K562 (cell line): ENCODE measurements around the gene CD55. TPM values are rescaled to one million over a fixed set of nuclear protein-coding genes. Genes with fewer than 3 reads are reported as not detected.

Source experiments
- ARNT ChIP-seq, 2 experiments: fragments of 450-650 bp; IDR thresholded peaks; 2 replicates each; pipeline ENCODE4 v1.6.1; 2016; ENCODE audit warnings: mild to moderate bottlenecking in 1 of 2
- ATF1 ChIP-seq, 2 experiments: fragments of 450-650 bp in 1 of 2; IDR thresholded peaks; 2 replicates each; pipeline ENCODE4 v1.6.1; 2016; ENCODE audit warnings: missing compliant biosample characterization in 1 of 2, missing genetic modification characterization in 1 of 2
- BRD9 ChIP-seq: fragments of 450-650 bp; IDR thresholded peaks from 2 replicates; pipeline ENCODE4 v1.6.1; 2018; ENCODE audit warnings: low read depth; ENCODE audit not compliant: partially characterized antibody
- CHD2 ChIP-seq: IDR thresholded peaks from 2 replicates; pipeline ENCODE4 v1.6.1; 2011; ENCODE audit warnings: low read depth, low read length
- CTCFL ChIP-seq: IDR thresholded peaks from 2 replicates; pipeline ENCODE4 v1.6.1; 2011; ENCODE audit warnings: borderline replicate concordance, low read depth, mild to moderate bottlenecking, moderate library complexity, low read length; ENCODE audit not compliant: insufficient read depth, poor library complexity, severe bottlenecking
- E4F1 ChIP-seq: fragments of 250-450 bp; sonication (Bioruptor Pico); IDR thresholded peaks from 2 replicates; pipeline ENCODE4 v1.5.0; 2021; ENCODE audit warnings: mild to moderate bottlenecking, borderline replicate concordance
- MCM2 ChIP-seq: fragments of 450-650 bp; IDR thresholded peaks from 2 replicates; pipeline ENCODE4 v1.6.1; 2017; ENCODE audit warnings: low read depth, mild to moderate bottlenecking
- NEUROD1 ChIP-seq: fragments of 150-350 bp; IDR thresholded peaks from 2 replicates; pipeline ENCODE4 v1.6.1; 2014; ENCODE audit warnings: borderline replicate concordance, low read length, low read depth; ENCODE audit not compliant: partially characterized antibody
- PATZ1 ChIP-seq: fragments of 250-450 bp; sonication (Bioruptor Pico); IDR thresholded peaks from 2 replicates; pipeline ENCODE4 v1.5.0; 2020; ENCODE audit warnings: mild to moderate bottlenecking, borderline replicate concordance
- PCBP1 ChIP-seq: fragments of 200-400 bp; formaldehyde crosslinking; IDR thresholded peaks from 2 replicates; pipeline ENCODE4 v1.6.1; 2018; ENCODE audit warnings: mild to moderate bottlenecking, low read depth, low read length; ENCODE audit not compliant: poor library complexity, severe bottlenecking
- PHTF2 ChIP-seq: fragments of 250-450 bp; sonication (Bioruptor Pico); IDR thresholded peaks from 2 replicates; pipeline ENCODE4 v1.5.0; 2021; ENCODE audit warnings: mild to moderate bottlenecking
- SMAD4 ChIP-seq: fragments of 250-450 bp; sonication (Bioruptor Pico); conservative IDR thresholded peaks from 2 replicates; pipeline ENCODE4 v1.8.0; 2021; ENCODE audit warnings: inconsistent platforms, mild to moderate bottlenecking, moderate library complexity
- SMARCA5 ChIP-seq: fragments of 450-650 bp; IDR thresholded peaks from 2 replicates; pipeline ENCODE4 v1.6.1; 2016
- SNIP1 ChIP-seq: fragments of 450-650 bp; IDR thresholded peaks from 2 replicates; pipeline ENCODE4 v1.7.1; 2017; ENCODE audit warnings: low read depth, mild to moderate bottlenecking
- SRF ChIP-seq, 2 experiments: fragments of 250-450, 450-650 bp in 1 of 2; sonication (Bioruptor Pico) in 1 of 2; sonication (generic) in 1 of 2; formaldehyde crosslinking; IDR thresholded peaks; 2 replicates each; pipeline versions ENCODE4 v1.5.0 to v1.5.1; 2020 to 2022; ENCODE audit warnings: mild to moderate bottlenecking in 1 of 2, missing genetic modification reagents in 1 of 2
- ZNF592 ChIP-seq: fragments of 450-650 bp; IDR thresholded peaks from 2 replicates; pipeline ENCODE4 v1.6.1; 2017; ENCODE audit warnings: antibody characterized with exemption, mild to moderate bottlenecking
- polyA plus RNA-seq, 8 experiments: library from polyadenylated mRNA; depleted of rRNA in 4 of 8; stranded (reverse) in 5 of 8; unstranded in 3 of 8; fragments of >200 nt; fragmentation: Nextera tagmentation in 2 of 8; fragmentation: Illumina TruSeq in 1 of 8; extraction: Ambion mirVana in 2 of 8; extraction: Trizol in 1 of 8; gene quantifications; 2 replicates each; pipeline versions ENCODE4 v1.2.1 to v1.2.3, GENCODE V29; 2011 to 2014; ENCODE audit warnings: inconsistent platforms in 1 of 8, missing spikeins in 1 of 8
- total RNA-seq, 7 experiments: library from RNA; depleted of rRNA in 6 of 7; stranded (reverse); fragments of >200 nt in 6 of 7; fragmentation: Illumina TruSeq in 2 of 7; extraction: Trizol in 2 of 7; gene quantifications; 2 replicates each; pipeline versions ENCODE4 v1.2.1 to v1.2.3, GENCODE V29; 2011 to 2021; ENCODE audit warnings: low replicate concordance in 1 of 7

Gene CD55
- total and polyA plus RNA-seq, 9 of the 15 experiments (the other 6 are each of a cell fraction or from before 2014, with no cell fraction given) = 17.7 to 150 (median 97.0) TPM

GRCh38 chr1:207321079-207321789 is at the start of gene CD55 (continued):
- TF ChIP-seq PHTF2 (CRISPR knock-in tag) (no peak), SMAD4 (no peak; the same call in none of the 2 replicates), SRF (CRISPR knock-in tag; IDR thresholded peaks at IDR 0.05) (no peak), NEUROD1 (peak; percentile 3), BRD9 (no peak), SMARCA5 (no peak), MCM2 (no peak), ATF1 (CRISPR knock-in tag; IDR thresholded peaks at IDR 0.05) (no peak), ATF1 (tag; IDR thresholded peaks at IDR 0.05) (peak; percentile 97), CTCFL (peak; percentile 51), E4F1 (CRISPR knock-in tag) (no peak), SNIP1 (no peak), PATZ1 (CRISPR knock-in tag) (no peak), PCBP1 (peak; percentile 94), CHD2 (peak; percentile 89), ARNT (IDR thresholded peaks at IDR 0.05) (peak in 1 of 2 experiments; percentile 81; a peak in 1 of 4 replicates), ZNF592 (peak; percentile 62; the same call in 1 of the 2 replicates)
